Adipose tissue (tissue), 3 donors: ENCODE measurements around the gene DBT. TPM values are rescaled to one million over a fixed set of nuclear protein-coding genes. Genes with fewer than 3 reads are reported as not detected.
"Not testable (repeated sequence)": the region's sequence is repeated elsewhere in the genome, so short reads cannot be mapped to it uniquely, and the experiment has no call there.

Source experiments
- H3K27ac ChIP-seq: one replicate; pipeline ENCODE4 v1.5.1; 2013; ENCODE audit warnings: low read depth, low read length
- WGBS, 3 donors: extraction: QIAGEN DNeasy Blood & Tissue Kit; methylation state at CpG; one replicate each; pipeline ENCODE4 v1.1.7; 2013; 5-methylcytosine and 5-hydroxymethylcytosine counted together
- polyA plus RNA-seq, 3 donors: library from polyadenylated mRNA; stranded (reverse); fragments of 200-250 nt; gene quantifications; one replicate each; pipeline ENCODE4 v1.2.3, GENCODE V29; 2013
- donor health status: healthy with polysubstance abuse.
- donor health status: Bipolar disorder and iron deficiency.
- donor health status: healthy.

The DBT gene
- polyA plus RNA-seq: 1 to 10 TPM; 4.4 to 5.8 (median 5.4) TPM

GRCh38 chr1:100249537-100250257 is at the start of gene DBT:
DBT (minus strand) TSS chr1:100249834; CDS start chr1:100249820, 14 bp downstream.
- no peak within 1 kb of the TSS for H3K27ac ChIP-seq
- 0 to 1% (median 0%) methylated on average over 31 of the region's 31 CpGs for WGBS, 3 donors

- H3K27ac ChIP-seq: no peak overlapping the region
- WGBS, 3 donors: 85 to 96% (median 95%) methylated on average over 4 of the region's 4 CpGs
Observed at GRCh38 chr1:100298512-100298911, 48.9 kb upstream of the DBT start.

GRCh38 chr1:100296997-100297396 is 47.4 kb upstream of the DBT start:
- not testable (repeated sequence) for H3K27ac ChIP-seq

GRCh38 chr1:100296140-100296539 is 46.5 kb upstream of the DBT start:
- WGBS, 3 donors: 88 to 93% (median 90%) methylated on average over 8 of the region's 8 CpGs
- H3K27ac ChIP-seq: no peak overlapping the region

- WGBS, 3 donors: 26 to 32% (median 30%) methylated on average over 1 of the region's 1 CpG
- H3K27ac ChIP-seq: no peak overlapping the region
Observed at GRCh38 chr1:100292711-100293110, 43.1 kb upstream of the DBT start.

- 91 to 100% (median 95%) methylated on average over 2 of the region's 2 CpGs for WGBS, 3 donors
- H3K27ac ChIP-seq: no peak overlapping the region
Observed at GRCh38 chr1:100290291-100290690, 40.7 kb upstream of the DBT start.

GRCh38 chr1:100287162-100287561 is 37.5 kb upstream of the DBT start:
- no peak overlapping the region for H3K27ac ChIP-seq
- 97 to 98% (median 97%) methylated on average over 3 of the region's 3 CpGs for WGBS, 3 donors

- H3K27ac ChIP-seq: no peak overlapping the region
- 96 to 99% (median 98%) methylated on average over 5 of the region's 5 CpGs for WGBS, 3 donors
Observed at GRCh38 chr1:100284591-100284990, 35.0 kb upstream of the DBT start.

- no peak overlapping the region for H3K27ac ChIP-seq
- WGBS, 3 donors: 30 to 83% (median 80%) methylated on average over 2 of the region's 2 CpGs
Observed at GRCh38 chr1:100279954-100280682, 30.5 kb upstream of the DBT start.

GRCh38 chr1:100279358-100279923 is 29.8 kb upstream of the DBT start:
- WGBS, 3 donors: 74 to 86% (median 84%) methylated on average over 3 of the region's 3 CpGs
- H3K27ac ChIP-seq: no peak overlapping the region

- H3K27ac ChIP-seq: no peak overlapping the region
Observed at GRCh38 chr1:100277866-100278265, 28.2 kb upstream of the DBT start.

GRCh38 chr1:100268202-100268601 is 18.6 kb upstream of the DBT start:
- no peak overlapping the region for H3K27ac ChIP-seq
- 96 to 99% (median 97%) methylated on average over 4 of the region's 4 CpGs for WGBS, 3 donors

More at GRCh38 chr1:100277866-100278265, 28.2 kb upstream of the DBT start:
- WGBS, 3 donors: 63 to 79% (median 67%) methylated on average over 1 of the region's 1 CpG

GRCh38 chr1:100267284-100267683 is 17.6 kb upstream of the DBT start:
- 82 to 88% (median 86%) methylated on average over 1 of the region's 1 CpG for WGBS, 3 donors
- H3K27ac ChIP-seq: no peak overlapping the region

GRCh38 chr1:100266741-100267140 is 17.1 kb upstream of the DBT start:
- WGBS, 3 donors: 0 to 1% (median 0%) methylated on average over 8 of the region's 8 CpGs

GRCh38 chr1:100265931-100266740 is 16.5 kb upstream of the DBT start, which contains the start of gene RTCA:
RTCA (plus strand) TSS chr1:100266216; CDS start chr1:100266376, 160 bp downstream.
- H3K27ac ChIP-seq: peak within 1 kb of the TSS; percentile 36
- WGBS, 3 donors: 0 to 1% (median 0%) methylated on average over 52 to 53 of the region's 53 CpGs

More at GRCh38 chr1:100266741-100267140, 17.1 kb upstream of the DBT start:
- H3K27ac ChIP-seq: no peak overlapping the region

- WGBS, 3 donors: 1 to 4% (median 1%) methylated on average over 12 of the region's 12 CpGs
- H3K27ac ChIP-seq: no peak overlapping the region
Observed at GRCh38 chr1:100265562-100265930, 15.9 kb upstream of the DBT start.

GRCh38 chr1:100264081-100264480 is 14.4 kb upstream of the DBT start:
- WGBS, 3 donors: 89 to 97% (median 92%) methylated on average over 5 of the region's 5 CpGs
- H3K27ac ChIP-seq: not testable (repeated sequence)

GRCh38 chr1:100261686-100262085 is 12.1 kb upstream of the DBT start:
- no peak overlapping the region for H3K27ac ChIP-seq

- 77 to 96% (median 90%) methylated on average over 6 of the region's 6 CpGs for WGBS, 3 donors
- H3K27ac ChIP-seq: not testable (repeated sequence)
Observed at GRCh38 chr1:100258427-100258826, 8.8 kb upstream of the DBT start.
